Mesenchymal stem cell (in vitro differentiated cells and primary cell): ENCODE data around the gene SUCLG1.

Source experiments
- DNase-seq: peaks from one replicate; pipeline ENCODE4 v3.0.0-alpha.2; 2013
- H2AFZ ChIP-seq: one replicate; pipeline ENCODE4 v1.6.1; 2013; ENCODE audit warnings: low read depth, mild to moderate bottlenecking, control low read depth, inconsistent platforms, low read length, moderate library complexity
- H2AK5ac ChIP-seq: 2 replicates; pipeline ENCODE4 v1.6.1; 2013; ENCODE audit warnings: low read length, moderate library complexity, mild to moderate bottlenecking, inconsistent platforms; ENCODE audit not compliant: severe bottlenecking
- H2BK120ac ChIP-seq: one replicate; pipeline ENCODE4 v1.6.1; 2013; ENCODE audit warnings: low read depth, mild to moderate bottlenecking, inconsistent platforms, low read length, moderate library complexity
- H2BK12ac ChIP-seq, 2 experiments: one replicate each; pipeline ENCODE4 v1.6.1; 2013; ENCODE audit warnings: inconsistent platforms in 2 of 2, low read length in 2 of 2, mild to moderate bottlenecking in 2 of 2, moderate library complexity in 2 of 2, control low read depth in 1 of 2
- H2BK15ac ChIP-seq: one replicate; pipeline ENCODE4 v1.6.1; 2013; ENCODE audit warnings: mild to moderate bottlenecking, low read depth, inconsistent platforms; ENCODE audit not compliant: poor library complexity, severe bottlenecking
- H2BK5ac ChIP-seq: 2 replicates; pipeline ENCODE4 v1.6.1; 2013; ENCODE audit warnings: low read depth, mild to moderate bottlenecking, low read length, control low read depth, inconsistent platforms; ENCODE audit not compliant: poor library complexity, severe bottlenecking
- H3K14ac ChIP-seq, 2 experiments: one replicate each; pipeline ENCODE4 v1.6.1; 2013; ENCODE audit warnings: inconsistent platforms in 2 of 2, low read length in 2 of 2, control low read depth in 1 of 2, mild to moderate bottlenecking in 1 of 2, moderate library complexity in 1 of 2
- H3K18ac ChIP-seq, 2 experiments: one replicate each; pipeline ENCODE4 v1.6.1; 2013; ENCODE audit warnings: inconsistent platforms in 2 of 2, low read length in 2 of 2, control low read depth in 1 of 2, low read depth in 1 of 2, mild to moderate bottlenecking in 1 of 2
- H3K23ac ChIP-seq, 2 experiments: one replicate each; pipeline ENCODE4 v1.6.1; 2013; ENCODE audit warnings: inconsistent platforms in 2 of 2, low read length in 2 of 2, mild to moderate bottlenecking in 2 of 2, moderate library complexity in 2 of 2, control low read depth in 1 of 2
- H3K27ac ChIP-seq: 2 replicates; pipeline ENCODE4 v1.5.1; 2013; ENCODE audit warnings: mild to moderate bottlenecking, moderate library complexity, low read length, control low read depth, inconsistent platforms; ENCODE audit not compliant: poor library complexity, severe bottlenecking
- H3K27me3 ChIP-seq, 2 experiments: 2 replicates each; pipeline versions ENCODE4 v1.6.1 to v1.7.0; 2013; ENCODE audit warnings: low read length in 2 of 2, mild to moderate bottlenecking in 2 of 2, moderate library complexity in 2 of 2, control low read depth in 1 of 2, inconsistent platforms in 1 of 2; ENCODE audit not compliant: control insufficient read depth in 1 of 2, insufficient read depth in 1 of 2
- H3K36me3 ChIP-seq, 2 experiments: 2 replicates each; pipeline versions ENCODE4 v1.6.1 to v1.7.0; 2013; ENCODE audit warnings: low read length in 2 of 2, control low read depth in 1 of 2, inconsistent platforms in 1 of 2, low read depth in 1 of 2, mild to moderate bottlenecking in 1 of 2; ENCODE audit not compliant: insufficient read depth in 2 of 2, control insufficient read depth in 1 of 2
- H3K4ac ChIP-seq, 2 experiments: one replicate each; pipeline ENCODE4 v1.6.1; 2013; ENCODE audit warnings: inconsistent platforms in 2 of 2, low read length in 2 of 2, mild to moderate bottlenecking in 2 of 2, moderate library complexity in 2 of 2, control low read depth in 1 of 2, low read depth in 1 of 2
- H3K4me1 ChIP-seq: 2 replicates; pipeline ENCODE4 v1.6.1; 2013; ENCODE audit warnings: low read depth, low read length, control low read depth; ENCODE audit not compliant: control insufficient read depth, insufficient read depth
- H3K4me2 ChIP-seq: 2 replicates; pipeline ENCODE4 v1.6.1; 2013; ENCODE audit warnings: low read length, mild to moderate bottlenecking, inconsistent platforms; ENCODE audit not compliant: poor library complexity, severe bottlenecking
- H3K4me3 ChIP-seq, 2 experiments: 2 replicates each; pipeline versions ENCODE4 v1.5.1 to v1.7.0; 2013; ENCODE audit warnings: low read length in 2 of 2, mild to moderate bottlenecking in 2 of 2, control low read depth in 1 of 2, low read depth in 1 of 2; ENCODE audit not compliant: insufficient read depth in 1 of 2
- H3K79me1 ChIP-seq: replicated peaks from 2 replicates; pipeline ENCODE4 v1.6.1; 2013; ENCODE audit warnings: mild to moderate bottlenecking, control low read depth, low read length, inconsistent platforms; ENCODE audit not compliant: poor library complexity, severe bottlenecking
- H3K9ac ChIP-seq: 2 replicates; pipeline ENCODE4 v1.7.0; 2013; ENCODE audit warnings: mild to moderate bottlenecking, low read length, moderate library complexity
- H3K9me3 ChIP-seq: 2 replicates; pipeline ENCODE4 v1.7.0; 2013; ENCODE audit warnings: mild to moderate bottlenecking, low read length; ENCODE audit not compliant: control insufficient read depth
- H4K8ac ChIP-seq: one replicate; pipeline ENCODE4 v1.6.1; 2013; ENCODE audit warnings: inconsistent platforms, mild to moderate bottlenecking, low read length, moderate library complexity
- H4K91ac ChIP-seq: one replicate; pipeline ENCODE4 v1.6.1; 2013; ENCODE audit warnings: mild to moderate bottlenecking, low read length, inconsistent platforms
- WGBS: methylation state at CpG from one replicate; pipeline ENCODE4 v1.1.7; 2013; ENCODE audit warnings: mixed read lengths; 5-methylcytosine and 5-hydroxymethylcytosine counted together

Gene SUCLG1

GRCh38 chr2:84380875-84381274, 78.2 kb downstream of the SUCLG1 start:
- no peaks in the 10 kb centered on the region for H3K36me3 ChIP-seq
- H3K18ac ChIP-seq = no peak overlapping the region
- peaks cover 0 to 6% of the 10 kb centered on the region in 2 experiments for H3K27me3 ChIP-seq
- H3K79me1 ChIP-seq = no peaks in the 10 kb centered on the region
- no peak overlapping the region for H3K27ac ChIP-seq
- peaks cover 4% of the 10 kb centered on the region for H3K9me3 ChIP-seq
- no peak overlapping the region for H4K91ac ChIP-seq
- H2AFZ ChIP-seq = no peak overlapping the region
- no peak overlapping the region for H3K14ac ChIP-seq
- H3K4me3 ChIP-seq = no peak overlapping the region
- H2BK5ac ChIP-seq = no peak overlapping the region
- DNase-seq = no peak
- H2BK120ac ChIP-seq = no peak overlapping the region
- H3K23ac ChIP-seq = no peak overlapping the region
- no peak overlapping the region for H3K9ac ChIP-seq
- H3K4me2 ChIP-seq = no peak overlapping the region
- no peak overlapping the region for H2BK12ac ChIP-seq
- H2AK5ac ChIP-seq = no peak overlapping the region
- H3K4me1 ChIP-seq = no peaks in the 10 kb centered on the region
- H2BK15ac ChIP-seq = no peak overlapping the region
- H3K4ac ChIP-seq = no peak overlapping the region
- H4K8ac ChIP-seq = no peak overlapping the region

DNA sequence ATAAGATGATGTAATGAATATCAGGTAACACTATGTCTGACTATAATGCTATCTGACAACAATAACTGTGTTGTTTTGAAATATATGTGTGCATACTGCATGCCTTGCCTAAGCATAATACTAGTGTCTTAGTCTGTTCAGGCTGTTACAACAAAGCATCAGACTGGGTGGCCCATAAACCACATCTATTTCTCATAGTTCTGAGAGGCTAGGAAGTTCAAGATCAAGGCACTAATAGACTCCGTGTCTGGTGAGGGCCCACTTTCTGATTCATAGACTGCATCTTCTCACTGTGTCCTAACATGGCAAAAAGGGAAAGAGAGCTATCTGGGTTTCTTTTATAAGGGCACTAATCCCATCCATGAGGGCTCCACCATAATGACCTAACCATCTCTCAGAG, 80.1 kb downstream of the SUCLG1 start:
- 100% methylated on average over 1 of the region's 1 CpG for WGBS
- Histone ChIP-seq H2AFZ (no peak overlapping the region), H2BK15ac (no peak overlapping the region), H3K18ac (no peak overlapping the region), H3K4me2 (no peak overlapping the region), H3K14ac (no peak overlapping the region), H3K9ac (no peak overlapping the region), H2BK120ac (no peak overlapping the region), H2BK5ac (no peak overlapping the region), H2BK12ac (no peak overlapping the region), H4K8ac (no peak overlapping the region), H4K91ac (no peak overlapping the region), H3K9me3 (no peaks in the 10 kb centered on the region), H3K27me3 (peaks cover 0 to 3% of the 10 kb centered on the region in 2 experiments), H3K36me3 (no peaks in the 10 kb centered on the region), H3K27ac (no peak overlapping the region), H2AK5ac (no peak overlapping the region), H3K79me1 (no peaks in the 10 kb centered on the region), H3K23ac (no peak overlapping the region), H3K4ac (no peak overlapping the region), H3K4me1 (no peaks in the 10 kb centered on the region), H3K4me3 (no peak overlapping the region)
- DNase-seq = no peak

DNA sequence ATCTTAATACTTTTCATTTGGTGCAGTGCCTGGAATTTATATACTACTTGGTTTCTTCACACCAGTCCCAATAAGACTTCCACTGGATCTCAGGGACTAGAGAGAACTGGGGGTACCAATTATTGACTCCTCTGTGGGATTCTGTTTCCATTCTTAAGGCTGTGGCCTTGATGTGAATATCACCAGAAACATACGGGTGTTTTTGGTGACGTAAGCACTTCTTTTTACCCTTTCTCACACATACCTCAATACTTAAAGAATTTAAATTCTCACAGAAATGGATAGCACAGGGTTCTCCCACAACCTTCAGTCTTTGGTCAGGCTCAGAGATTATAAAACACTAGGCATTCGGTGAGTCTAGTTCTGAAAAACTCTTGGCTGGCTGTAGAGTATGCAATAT, 84.1 kb downstream of the SUCLG1 start:
- no peaks in the 10 kb centered on the region for H3K27me3 ChIP-seq
- H3K36me3 ChIP-seq = no peaks in the 10 kb centered on the region
- H3K79me1 ChIP-seq = no peaks in the 10 kb centered on the region
- H4K8ac ChIP-seq = no peak overlapping the region
- H3K23ac ChIP-seq = no peak overlapping the region
- H2AFZ ChIP-seq = no peak overlapping the region
- no peak overlapping the region for H3K9ac ChIP-seq
- H2BK5ac ChIP-seq = no peak overlapping the region
- no peak overlapping the region for H3K4ac ChIP-seq
- H4K91ac ChIP-seq = no peak overlapping the region
- WGBS = 84% methylated on average over 3 of the region's 3 CpGs
- no peak overlapping the region for H3K4me3 ChIP-seq
- no peaks in the 10 kb centered on the region for H3K4me1 ChIP-seq
- no peaks in the 10 kb centered on the region for H3K9me3 ChIP-seq
- H2BK12ac ChIP-seq = no peak overlapping the region
- no peak overlapping the region for H3K14ac ChIP-seq
- H2AK5ac ChIP-seq = no peak overlapping the region
- H3K27ac ChIP-seq = no peak overlapping the region
- no peak for DNase-seq
- H3K4me2 ChIP-seq = no peak overlapping the region
- no peak overlapping the region for H2BK120ac ChIP-seq
- H2BK15ac ChIP-seq = no peak overlapping the region
- H3K18ac ChIP-seq = no peak overlapping the region

DNA sequence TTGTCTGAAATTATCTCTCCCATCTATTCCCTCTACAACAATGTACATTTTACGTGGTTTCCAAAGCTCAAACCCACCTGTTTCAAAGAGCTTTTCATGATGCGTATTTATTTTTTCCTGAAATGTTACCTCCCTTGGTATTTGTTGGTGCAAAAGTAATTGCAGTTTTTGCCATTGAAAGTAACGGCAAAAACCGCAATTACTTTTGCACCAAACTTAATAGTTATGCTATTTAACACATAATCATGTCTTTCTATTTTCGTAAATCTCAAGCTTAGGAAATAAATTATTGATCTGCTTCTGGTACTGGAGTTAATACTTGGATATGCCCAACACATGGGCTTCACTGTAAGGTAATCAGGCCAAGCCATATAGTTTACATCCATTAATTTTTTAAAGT, 85.2 kb downstream of the SUCLG1 start:
- H3K27ac ChIP-seq = no peak overlapping the region
- no peaks in the 10 kb centered on the region for H3K79me1 ChIP-seq
- H3K4ac ChIP-seq = no peak overlapping the region
- H3K4me2 ChIP-seq = no peak overlapping the region
- DNase-seq = no peak
- H4K91ac ChIP-seq = no peak overlapping the region
- no peaks in the 10 kb centered on the region for H3K27me3 ChIP-seq
- H2BK120ac ChIP-seq = no peak overlapping the region
- H2AFZ ChIP-seq = no peak overlapping the region
- H3K23ac ChIP-seq = no peak overlapping the region
- WGBS = no CpG with 5 or more reads among the region's 5 CpGs
- H3K4me1 ChIP-seq = no peaks in the 10 kb centered on the region
- H3K4me3 ChIP-seq = no peak overlapping the region
- H3K18ac ChIP-seq = no peak overlapping the region
- no peak overlapping the region for H2BK12ac ChIP-seq
- H3K14ac ChIP-seq = no peak overlapping the region
- no peak overlapping the region for H2AK5ac ChIP-seq
- H3K9ac ChIP-seq = no peak overlapping the region
- H4K8ac ChIP-seq = no peak overlapping the region
- H3K9me3 ChIP-seq = no peaks in the 10 kb centered on the region
- no peaks in the 10 kb centered on the region for H3K36me3 ChIP-seq
- no peak overlapping the region for H2BK15ac ChIP-seq
- no peak overlapping the region for H2BK5ac ChIP-seq
